Nephron (organoid): Measurements from ENCODE around the gene RFC2.

ENCODE experiments used
- H3K27ac Mint-ChIP-seq, 3 experiments: 2 replicates each; pipeline ENCODE4 v1.8.0; 2020; ENCODE audit warnings: mixed read lengths in 3 of 3, mild to moderate bottlenecking in 2 of 3, moderate library complexity in 1 of 3
- H3K27me3 Mint-ChIP-seq: 2 replicates; pipeline ENCODE4 v1.8.0; 2021; ENCODE audit warnings: low read depth, mild to moderate bottlenecking, moderate library complexity, mixed read lengths
- H3K36me3 Mint-ChIP-seq: 2 replicates; pipeline ENCODE4 v1.8.0; 2020; ENCODE audit warnings: low read depth, mixed read lengths
- H3K4me1 Mint-ChIP-seq: 2 replicates; pipeline ENCODE4 v1.8.0; 2020; ENCODE audit warnings: mixed read lengths
- H3K4me3 Mint-ChIP-seq, 3 experiments: 2 replicates each; pipeline ENCODE4 v1.8.0; 2020; ENCODE audit warnings: mild to moderate bottlenecking in 3 of 3, mixed read lengths in 3 of 3, moderate library complexity in 2 of 3
- H3K9me3 Mint-ChIP-seq: 2 replicates; pipeline ENCODE4 v1.8.0; 2020; ENCODE audit warnings: mixed read lengths
- CTCF ChIP-seq, 3 experiments: fragments of 200-600 bp; sonication (generic); IDR thresholded peaks; one replicate each; pipeline ENCODE4 v1.5.0; 2021; ENCODE audit warnings: antibody characterized with exemption in 3 of 3; ENCODE audit not compliant: unreplicated experiment in 3 of 3

Gene RFC2

GRCh38 chr7:74290553-74290950 lies 36.4 kb upstream of the RFC2 start:
- H3K9me3 Mint-ChIP-seq, result no peaks in the 10 kb centered on the region
- no peak for TF ChIP-seq CTCF (IDR thresholded peaks at IDR 0.05; ENCODE audit: unreplicated experiment in 3 of 3)
- peak overlapping the region; percentile 1 to 53 (median 36) for H3K27ac Mint-ChIP-seq
- peaks cover 11% of the 10 kb centered on the region for H3K27me3 Mint-ChIP-seq
- H3K36me3 Mint-ChIP-seq, result peaks cover 4% of the 10 kb centered on the region
- H3K4me1 Mint-ChIP-seq, result peaks cover 52% of the 10 kb centered on the region
- H3K4me3 Mint-ChIP-seq, result peak overlapping the region; percentile 78 to 85 (median 81)

- peak overlapping the region; percentile 78 to 85 (median 81) for H3K4me3 Mint-ChIP-seq
- H3K27ac Mint-ChIP-seq, result no peak overlapping the region
- H3K36me3 Mint-ChIP-seq, result no peaks in the 10 kb centered on the region
- H3K4me1 Mint-ChIP-seq, result peaks cover 46% of the 10 kb centered on the region
- no peaks in the 10 kb centered on the region for H3K9me3 Mint-ChIP-seq
- H3K27me3 Mint-ChIP-seq, result peaks cover 11% of the 10 kb centered on the region
- TF ChIP-seq CTCF (IDR thresholded peaks at IDR 0.05; ENCODE audit: unreplicated experiment in 3 of 3), result no peak
Observed at GRCh38 chr7:74289659-74290552, 35.7 kb upstream of the RFC2 start.

- no peak for TF ChIP-seq CTCF (IDR thresholded peaks at IDR 0.05; ENCODE audit: unreplicated experiment in 3 of 3)
- peaks cover 39% of the 10 kb centered on the region for H3K4me1 Mint-ChIP-seq
Observed at GRCh38 chr7:74289018-74289658, 34.9 kb upstream of the RFC2 start, which contains the start of gene CLIP2. Gene CLIP2, plus strand, starts transcription at chr7:74289407. Its CDS starts 28,140 bp downstream, at chr7:74317547.

GRCh38 chr7:74288034-74288881 lies 34.1 kb upstream of the RFC2 start:
- peak overlapping the region; percentile 66 to 93 (median 90) for H3K27ac Mint-ChIP-seq
- H3K36me3 Mint-ChIP-seq, result no peaks in the 10 kb centered on the region
- H3K9me3 Mint-ChIP-seq, result no peaks in the 10 kb centered on the region
- peaks cover 11% of the 10 kb centered on the region for H3K27me3 Mint-ChIP-seq
- H3K4me1 Mint-ChIP-seq, result peaks cover 31% of the 10 kb centered on the region
- no peak for TF ChIP-seq CTCF (IDR thresholded peaks at IDR 0.05; ENCODE audit: unreplicated experiment in 3 of 3)
- peak overlapping the region; percentile 86 to 97 (median 97) for H3K4me3 Mint-ChIP-seq

More at GRCh38 chr7:74289018-74289658, 34.9 kb upstream of the RFC2 start, which contains the start of gene CLIP2:
- Mint-ChIP-seq H3K36me3 (no peaks in the 10 kb centered on the region), H3K9me3 (no peaks in the 10 kb centered on the region), H3K4me3 (peak within 1 kb of the TSS; percentile 86 to 97 (median 97)), H3K27ac (peak within 1 kb of the TSS; percentile 66 to 93 (median 90)), H3K27me3 (peaks cover 11% of the 10 kb centered on the region)

- H3K9me3 Mint-ChIP-seq, result no peaks in the 10 kb centered on the region
- H3K27me3 Mint-ChIP-seq, result peaks cover 8% of the 10 kb centered on the region
- H3K4me3 Mint-ChIP-seq, result peak overlapping the region; percentile 26 to 97 (median 97)
- no peaks in the 10 kb centered on the region for H3K36me3 Mint-ChIP-seq
- TF ChIP-seq CTCF (IDR thresholded peaks at IDR 0.05; ENCODE audit: unreplicated experiment in 3 of 3), result no peak
- peaks cover 23% of the 10 kb centered on the region for H3K4me1 Mint-ChIP-seq
- H3K27ac Mint-ChIP-seq, result peak overlapping the region in 2 of 3 experiments; percentile 21 to 66
Observed at GRCh38 chr7:74287303-74288033, 33.3 kb upstream of the RFC2 start.
